HG03066 (cell line): ENCODE measurements around the gene GABRP.
"Not testable (repeated sequence)": the region's sequence is repeated elsewhere in the genome, so short reads cannot be mapped to it uniquely, and the experiment has no call there.

ENCODE experiments used
- ATAC-seq: cut with Tn5 transposase; IDR thresholded peaks from one replicate; pipeline ENCODE4 v1.9.1; 2021; ENCODE audit warnings: low read depth; ENCODE audit not compliant: unreplicated experiment

Gene GABRP

GRCh38 chr5:170788626-170789304, 5.2 kb downstream of the GABRP start:
- no peak for ATAC-seq

GRCh38 chr5:170791325-170791954, 7.9 kb downstream of the GABRP start:
- ATAC-seq = no peak

- no peak for ATAC-seq
These were observed 9.4 kb downstream of the GABRP start for GRCh38 chr5:170792878-170793277.

- no peak for ATAC-seq
These were observed 11.6 kb downstream of the GABRP start for GRCh38 chr5:170795154-170795553.

GRCh38 chr5:170805666-170806065, 22.1 kb downstream of the GABRP start:
- ATAC-seq = no peak

GRCh38 chr5:170809551-170809950, 26.0 kb downstream of the GABRP start:
- ATAC-seq = no peak

- ATAC-seq = no peak
These were observed 28.2 kb downstream of the GABRP start for GRCh38 chr5:170811719-170812118.

GRCh38 chr5:170813231-170813630, 29.7 kb downstream of the GABRP start:
- no peak for ATAC-seq

GRCh38 chr5:170817195-170817594, 33.7 kb downstream of the GABRP start:
- ATAC-seq = no peak

- ATAC-seq = no peak
These were observed 34.7 kb downstream of the GABRP start for GRCh38 chr5:170818232-170818631.

- no peak for ATAC-seq
These were observed 36.3 kb downstream of the GABRP start for GRCh38 chr5:170819824-170820223.

- ATAC-seq = no peak
These were observed 37.8 kb downstream of the GABRP start for GRCh38 chr5:170821257-170821800.

GRCh38 chr5:170826117-170826516, 42.6 kb downstream of the GABRP start:
- no peak for ATAC-seq

GRCh38 chr5:170832241-170832640, 48.7 kb downstream of the GABRP start:
- no peak for ATAC-seq

GRCh38 chr5:170833981-170834380, 50.5 kb downstream of the GABRP start:
- not testable (repeated sequence) for ATAC-seq

- no peak for ATAC-seq
These were observed 52.7 kb downstream of the GABRP start for GRCh38 chr5:170836226-170836625.

- ATAC-seq = no peak
These were observed 60.3 kb downstream of the GABRP start for GRCh38 chr5:170843870-170844269.

- no peak for ATAC-seq
These were observed 61.1 kb downstream of the GABRP start for GRCh38 chr5:170844651-170845050.

- no peak for ATAC-seq
These were observed 62.9 kb downstream of the GABRP start for GRCh38 chr5:170846416-170846815.

GRCh38 chr5:170846846-170847245, 63.3 kb downstream of the GABRP start:
- ATAC-seq = no peak

- ATAC-seq = no peak
These were observed 64.5 kb downstream of the GABRP start for GRCh38 chr5:170848033-170848432.

- no peak for ATAC-seq
These were observed 65.8 kb downstream of the GABRP start for GRCh38 chr5:170849374-170849773.
